Gastroesophageal sphincter (tissue), 3 donors: ENCODE data around the gene CD300LB.

Experiments used
- POLR2A ChIP-seq, 2 donors: fragments of 450-650 bp; IDR thresholded peaks; one replicate each; pipeline ENCODE4 v1.6.1; 2017; ENCODE audit warnings: antibody characterized with exemption in 2 of 2, mild to moderate bottlenecking in 2 of 2, moderate library complexity in 1 of 2
- TF ChIP-seq, protein P1 (sequence below), 4 experiments: fragments of 200-600 bp in 2 of 4; fragments of 450-650 bp in 2 of 4; sonication (generic) in 1 of 4; IDR thresholded peaks; one replicate each; pipeline ENCODE4 v1.5.1; 2017 to 2019; ENCODE audit warnings: antibody characterized with exemption in 4 of 4, mild to moderate bottlenecking in 2 of 4, moderate library complexity in 2 of 4

GRCh38 chr17:74579900-74580299 lies 48.6 kb upstream of the CD300LB start:
- no peak for TF ChIP-seq POLR2A (IDR thresholded peaks at IDR 0.05)
- TF ChIP-seq, protein P1, sequence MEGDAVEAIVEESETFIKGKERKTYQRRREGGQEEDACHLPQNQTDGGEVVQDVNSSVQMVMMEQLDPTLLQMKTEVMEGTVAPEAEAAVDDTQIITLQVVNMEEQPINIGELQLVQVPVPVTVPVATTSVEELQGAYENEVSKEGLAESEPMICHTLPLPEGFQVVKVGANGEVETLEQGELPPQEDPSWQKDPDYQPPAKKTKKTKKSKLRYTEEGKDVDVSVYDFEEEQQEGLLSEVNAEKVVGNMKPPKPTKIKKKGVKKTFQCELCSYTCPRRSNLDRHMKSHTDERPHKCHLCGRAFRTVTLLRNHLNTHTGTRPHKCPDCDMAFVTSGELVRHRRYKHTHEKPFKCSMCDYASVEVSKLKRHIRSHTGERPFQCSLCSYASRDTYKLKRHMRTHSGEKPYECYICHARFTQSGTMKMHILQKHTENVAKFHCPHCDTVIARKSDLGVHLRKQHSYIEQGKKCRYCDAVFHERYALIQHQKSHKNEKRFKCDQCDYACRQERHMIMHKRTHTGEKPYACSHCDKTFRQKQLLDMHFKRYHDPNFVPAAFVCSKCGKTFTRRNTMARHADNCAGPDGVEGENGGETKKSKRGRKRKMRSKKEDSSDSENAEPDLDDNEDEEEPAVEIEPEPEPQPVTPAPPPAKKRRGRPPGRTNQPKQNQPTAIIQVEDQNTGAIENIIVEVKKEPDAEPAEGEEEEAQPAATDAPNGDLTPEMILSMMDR (IDR thresholded peaks at IDR 0.05), result no peak
